T-helper 2 cell treated with Interferon-gamma antibody and Interleukin-4, amounts not matched to agents 100 ng/mL and 5 ng/mL, for 36 hours (primary cell): ENCODE measurements around the gene CSTF1. TPM values are rescaled to one million over a fixed set of nuclear protein-coding genes. Genes with fewer than 3 reads are reported as not detected.

Experiments used
- intact Hi-C: fragments of 100-400 bp; cut with micrococcal nuclease; formaldehyde crosslinking; loops from one replicate; pipeline ENCODE4 v1.15.1; 2023
- total RNA-seq: library from RNA; stranded (reverse); gene quantifications from 2 replicates; pipeline ENCODE4 v1.2.3, GENCODE V29; 2022

The CSTF1 gene
- total RNA-seq, 1 donor from 2014 or later, result 48.6 TPM

DNA sequence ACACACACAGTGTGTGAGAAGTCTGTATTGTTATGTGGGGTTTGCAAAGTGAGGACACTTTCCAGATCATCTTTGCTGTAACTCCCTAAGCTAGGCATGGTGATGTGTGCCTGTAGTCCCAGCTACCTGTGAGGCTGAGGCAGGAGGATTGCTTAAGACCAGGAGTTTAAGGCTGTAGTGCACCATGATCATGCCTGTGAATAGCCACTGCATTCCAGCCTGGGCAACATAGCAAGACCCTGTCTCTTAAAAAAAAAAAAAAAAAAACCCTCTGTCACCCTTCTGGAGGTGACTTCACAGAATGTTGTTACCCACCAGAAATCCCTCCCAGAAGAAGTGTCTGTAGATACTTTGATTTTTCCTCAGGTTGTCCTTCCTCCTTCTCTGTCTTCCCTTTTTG lies 34.5 kb downstream of the CSTF1 start:
- intact Hi-C loops, result no loop called here

DNA sequence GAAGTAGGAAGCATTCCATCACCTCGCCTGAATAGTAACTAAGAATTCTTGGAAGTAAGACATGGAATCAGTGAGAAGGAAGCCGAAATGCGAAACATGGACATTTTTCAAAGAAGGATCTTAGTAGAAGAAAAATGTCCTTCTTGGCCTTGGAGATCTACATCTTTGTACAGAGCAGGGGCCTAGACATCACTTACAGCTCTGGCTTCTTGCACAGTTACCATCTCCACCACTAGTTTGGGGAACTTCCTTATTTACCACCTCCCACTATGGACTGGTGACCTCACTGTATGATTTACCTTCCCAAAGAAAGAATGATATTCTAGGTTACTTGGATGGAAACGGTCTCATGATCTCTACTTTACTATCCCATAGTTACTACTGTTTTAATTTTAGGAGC lies 35.4 kb downstream of the CSTF1 start:
- intact Hi-C loops, result no loop called here

DNA sequence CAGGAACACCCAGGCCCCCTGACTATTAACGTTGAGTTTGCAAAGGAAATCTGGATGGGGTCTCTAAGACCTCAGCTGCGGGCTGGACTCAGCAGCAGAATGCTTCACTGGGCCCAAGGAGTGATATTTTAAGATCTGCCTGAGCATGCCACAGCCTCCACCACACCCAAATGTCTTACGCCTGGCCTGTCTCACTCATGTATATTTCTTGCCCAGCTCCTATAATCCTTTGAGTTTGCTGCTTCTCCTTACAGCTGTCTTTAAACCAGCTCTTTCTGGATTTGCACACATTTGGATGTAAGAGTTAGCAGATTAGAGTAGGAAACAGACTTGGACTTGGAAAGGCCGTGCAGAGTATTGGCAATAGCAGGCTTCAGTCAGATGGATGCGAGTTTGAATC lies 36.0 kb downstream of the CSTF1 start:
- intact Hi-C loops, result no loop called here

DNA sequence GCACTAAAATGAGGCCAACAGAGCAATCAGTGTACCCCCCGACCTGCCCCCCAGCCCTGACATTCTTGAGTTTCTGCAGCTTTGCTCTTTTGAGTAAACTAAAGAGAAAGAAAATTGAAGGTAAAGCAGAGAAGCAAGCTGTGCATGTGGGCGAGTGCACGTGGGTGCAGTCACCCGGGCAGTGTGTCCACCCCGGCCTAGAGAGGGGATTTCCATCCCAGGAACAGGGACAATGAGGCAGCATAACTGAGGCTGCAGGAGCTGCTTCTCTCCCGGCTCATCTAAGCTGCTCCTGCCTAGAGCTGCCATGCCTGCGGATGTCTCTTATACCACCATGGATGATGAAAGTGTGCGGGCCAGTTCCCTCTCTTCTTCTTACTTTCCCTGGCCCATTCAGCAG lies 36.4 kb downstream of the CSTF1 start:
- intact Hi-C loops, result no loop called here

DNA sequence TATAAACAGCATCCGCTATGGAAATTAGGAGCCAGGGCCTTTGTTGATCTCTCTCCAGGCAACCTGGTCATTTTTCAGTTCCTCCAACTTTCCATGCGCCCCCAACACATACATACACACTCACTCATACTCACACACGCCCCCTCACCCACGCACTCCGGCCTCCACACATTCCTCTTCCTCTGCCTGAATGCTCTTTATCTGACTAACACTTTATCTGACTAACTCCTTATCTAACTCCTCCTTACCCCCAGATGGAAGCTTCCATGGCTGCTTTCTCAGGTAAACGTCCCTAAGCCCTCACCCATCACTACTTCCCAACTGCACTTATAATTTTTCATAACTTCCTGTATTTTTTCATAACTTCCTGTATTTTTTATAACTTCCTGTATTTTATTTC lies 37.1 kb downstream of the CSTF1 start:
- intact Hi-C loops, result no loop called here

DNA sequence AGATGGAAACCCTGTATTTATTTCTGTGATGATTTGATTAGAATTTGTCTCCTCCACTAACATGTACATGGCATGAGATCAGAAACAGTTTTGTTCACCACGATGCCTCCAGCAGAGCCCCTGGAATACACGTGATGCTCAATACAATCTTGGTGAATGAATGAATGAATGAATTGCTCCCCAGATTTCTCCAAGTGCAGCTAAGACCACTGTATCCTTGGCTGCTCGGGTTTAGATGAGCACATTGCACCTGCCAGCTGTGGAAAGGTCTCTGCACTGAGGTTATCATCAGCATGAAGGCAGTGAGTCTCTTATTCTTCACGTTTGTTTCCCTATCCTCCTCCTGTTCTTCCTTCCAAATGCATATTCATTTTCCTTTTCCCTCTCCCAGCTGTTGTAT lies 37.5 kb downstream of the CSTF1 start:
- intact Hi-C loops, result no loop called here

DNA sequence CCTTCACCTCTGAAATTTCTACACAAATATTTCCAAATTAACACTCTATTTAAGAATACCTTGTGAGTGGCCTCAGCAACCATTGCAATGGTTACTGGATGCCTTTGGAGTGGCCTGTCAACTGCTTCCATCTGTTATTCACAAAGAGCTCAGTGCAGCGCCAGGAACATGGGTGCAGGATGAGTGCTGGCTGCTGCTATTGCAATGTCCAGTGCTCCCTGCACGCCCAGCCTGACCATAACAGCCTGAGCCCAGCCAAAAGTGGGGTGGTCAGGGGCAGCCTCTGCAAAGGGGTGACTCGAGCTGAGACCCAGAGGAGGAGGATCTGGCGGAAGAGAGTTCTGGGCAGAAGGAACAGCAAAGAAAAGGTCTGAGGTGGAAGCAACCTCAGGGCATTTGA lies 38.0 kb downstream of the CSTF1 start:
- intact Hi-C loops, result no loop called here

DNA sequence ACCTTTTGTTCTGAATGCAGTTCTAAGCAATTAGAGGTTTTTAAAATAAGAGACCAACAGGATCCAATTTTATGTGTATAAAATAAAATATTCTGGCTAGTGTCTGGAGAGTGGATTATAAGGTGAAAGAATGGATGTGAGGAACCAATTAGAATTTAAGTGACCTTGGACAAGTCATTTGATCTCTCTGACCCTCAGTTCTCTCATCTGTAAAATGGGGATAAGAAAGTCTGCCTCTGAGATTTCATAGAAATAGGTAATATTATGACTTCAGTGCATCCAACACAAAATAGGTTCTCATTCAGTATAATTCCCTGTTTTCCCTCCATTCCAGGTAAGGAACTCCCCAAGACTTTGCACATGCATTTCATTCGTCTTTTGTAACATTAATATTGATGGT lies 38.5 kb downstream of the CSTF1 start:
- intact Hi-C loops, result no loop called here

DNA sequence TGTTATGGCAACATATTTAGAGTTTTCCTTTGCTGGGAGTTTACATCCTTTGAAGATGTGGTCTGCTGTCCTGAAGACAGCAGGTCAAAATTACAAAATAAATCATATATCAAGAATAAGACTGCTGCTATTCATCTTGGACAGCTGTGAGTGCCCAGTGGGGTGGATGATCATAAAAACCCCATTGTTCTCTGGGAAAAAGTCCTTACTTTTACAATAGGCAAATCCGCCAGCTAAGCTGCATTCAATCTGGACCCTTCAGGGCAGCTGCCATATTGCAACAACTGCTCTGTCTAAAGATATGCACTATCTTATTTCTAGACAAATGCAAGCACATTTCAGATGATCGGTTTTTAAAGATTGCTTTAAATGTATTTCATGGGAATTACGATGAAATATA lies 39.0 kb downstream of the CSTF1 start:
- intact Hi-C loops, result no loop called here

DNA sequence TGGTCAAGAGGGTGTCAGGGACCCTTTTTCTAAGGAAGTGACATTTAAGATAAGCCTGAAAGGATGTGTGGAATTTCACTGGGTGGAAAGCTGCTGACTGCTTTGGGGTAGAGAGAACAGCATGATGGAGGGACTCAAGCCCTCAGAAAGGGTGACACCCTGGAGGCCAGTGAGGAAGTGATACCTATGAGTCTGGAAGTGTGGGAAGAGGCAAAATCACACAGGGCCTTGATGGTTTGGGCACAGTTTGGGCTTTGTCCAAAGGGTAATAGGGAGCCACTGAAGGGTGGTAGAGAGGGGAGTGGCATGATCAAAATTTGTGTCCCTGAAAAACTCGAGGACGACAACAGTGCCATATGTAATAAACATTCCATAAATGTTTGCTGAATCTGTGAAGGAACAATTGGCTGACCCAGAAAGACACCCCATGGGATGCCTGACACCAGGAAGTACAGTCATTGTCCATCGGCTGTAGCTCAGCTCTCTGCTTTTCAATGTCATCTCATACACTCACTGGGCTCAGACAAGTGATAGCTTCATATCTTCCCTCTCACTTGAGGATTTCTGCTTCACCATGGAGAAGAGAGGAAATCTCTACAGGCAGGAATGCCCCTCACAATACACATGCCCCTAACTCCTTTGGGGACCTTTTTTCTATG lies 40.9 kb downstream of the CSTF1 start:
- intact Hi-C loops, result no loop called here

DNA sequence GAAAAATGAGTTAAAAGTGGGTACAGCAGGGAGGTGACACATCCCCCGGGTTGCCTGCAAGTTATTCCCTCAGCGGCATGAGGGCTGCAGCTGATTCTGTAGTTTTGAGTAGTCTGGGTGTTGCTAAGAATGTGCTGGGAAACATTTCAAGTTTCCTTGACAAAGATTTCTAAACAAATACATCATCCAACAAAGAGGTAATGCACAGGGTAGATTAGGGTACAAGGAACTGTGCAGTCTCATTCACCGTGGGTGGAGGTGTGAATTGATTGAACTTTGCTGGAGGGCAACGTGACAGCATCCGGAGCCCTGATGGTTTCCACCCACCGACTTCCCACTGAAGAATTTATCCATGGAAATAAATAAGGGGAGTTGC lies 41.4 kb downstream of the CSTF1 start:
- intact Hi-C loops, result no loop called here

DNA sequence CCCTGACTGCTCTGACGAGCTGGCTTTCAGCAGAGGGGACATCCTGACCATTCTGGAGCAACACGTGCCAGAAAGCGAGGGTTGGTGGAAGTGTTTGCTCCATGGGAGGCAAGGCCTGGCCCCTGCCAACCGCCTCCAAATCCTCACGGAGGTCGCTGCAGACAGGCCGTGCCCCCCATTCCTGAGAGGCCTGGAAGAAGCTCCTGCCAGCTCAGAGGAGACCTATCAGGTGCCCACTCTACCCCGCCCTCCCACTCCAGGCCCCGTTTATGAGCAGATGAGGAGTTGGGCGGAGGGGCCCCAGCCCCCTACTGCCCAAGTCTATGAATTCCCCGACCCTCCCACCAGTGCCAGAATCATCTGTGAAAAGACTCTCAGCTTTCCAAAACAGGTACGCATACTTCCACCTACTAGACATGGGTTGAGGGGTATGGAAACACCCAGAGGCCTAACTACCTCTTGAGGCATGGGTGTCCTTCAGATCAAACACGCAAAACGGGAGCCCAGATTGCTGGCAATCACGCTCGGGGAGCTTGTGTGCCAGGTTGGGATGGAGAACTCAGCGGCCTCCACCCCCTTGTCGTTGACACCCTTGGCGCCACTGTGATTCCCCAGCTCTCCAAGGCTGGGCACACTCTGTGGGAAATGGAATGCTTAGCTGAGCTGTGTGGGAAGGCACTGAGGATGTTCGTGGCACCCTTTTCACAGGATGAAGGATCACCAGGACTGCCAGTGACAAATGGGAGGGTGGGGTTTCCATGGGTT lies 44.9 kb downstream of the CSTF1 start:
- intact Hi-C loops, result no loop called here

DNA sequence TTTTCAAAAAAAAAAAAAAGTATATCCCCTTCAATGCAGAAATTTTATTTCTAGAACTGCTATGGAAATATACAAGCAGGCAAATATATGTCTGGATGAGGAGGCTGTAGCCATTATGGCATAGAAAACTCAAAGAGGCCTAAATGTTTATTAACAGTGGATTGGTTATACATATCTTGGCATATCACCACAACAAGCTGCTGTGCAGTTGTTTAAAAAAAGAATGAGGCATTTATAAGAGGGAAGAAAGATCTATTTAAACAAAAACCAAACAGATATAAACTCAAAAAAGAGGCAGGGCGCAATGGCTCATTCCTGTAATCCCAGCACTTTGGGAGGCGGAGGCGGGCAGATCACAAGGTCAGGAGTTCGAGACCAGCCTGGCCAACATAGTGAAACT lies 45.8 kb downstream of the CSTF1 start:
- intact Hi-C loops, result no loop called here

DNA sequence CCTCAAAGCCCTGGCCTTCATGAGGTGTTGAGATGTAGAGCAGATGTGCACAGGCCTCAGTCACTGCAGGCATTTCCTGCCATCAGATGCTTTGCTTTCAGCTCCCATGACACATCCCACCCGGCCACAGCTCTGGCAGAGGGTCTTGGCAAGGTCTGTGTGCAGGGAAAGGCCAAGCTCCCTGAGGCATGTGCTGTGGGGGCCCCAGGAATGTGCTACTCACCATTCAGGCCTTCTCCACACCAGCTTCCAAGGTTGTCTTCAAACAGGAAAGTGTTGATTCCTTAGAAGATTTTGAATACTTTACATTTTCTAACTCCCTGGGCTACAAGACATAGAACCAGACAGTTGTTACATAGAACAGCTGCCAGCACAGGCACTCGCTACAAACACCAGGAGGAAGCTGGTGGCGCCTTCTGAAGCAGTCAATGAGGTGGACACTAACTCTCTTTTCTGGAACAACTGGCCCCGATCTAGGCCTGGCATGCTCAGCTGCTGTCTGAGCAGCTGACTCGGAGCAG lies 47.4 kb downstream of the CSTF1 start:
- intact Hi-C loops, result loop anchor here (1.0 kb wide), 1 partner anchor 20 kb away; no protein-coding TSS in a partner anchor

DNA sequence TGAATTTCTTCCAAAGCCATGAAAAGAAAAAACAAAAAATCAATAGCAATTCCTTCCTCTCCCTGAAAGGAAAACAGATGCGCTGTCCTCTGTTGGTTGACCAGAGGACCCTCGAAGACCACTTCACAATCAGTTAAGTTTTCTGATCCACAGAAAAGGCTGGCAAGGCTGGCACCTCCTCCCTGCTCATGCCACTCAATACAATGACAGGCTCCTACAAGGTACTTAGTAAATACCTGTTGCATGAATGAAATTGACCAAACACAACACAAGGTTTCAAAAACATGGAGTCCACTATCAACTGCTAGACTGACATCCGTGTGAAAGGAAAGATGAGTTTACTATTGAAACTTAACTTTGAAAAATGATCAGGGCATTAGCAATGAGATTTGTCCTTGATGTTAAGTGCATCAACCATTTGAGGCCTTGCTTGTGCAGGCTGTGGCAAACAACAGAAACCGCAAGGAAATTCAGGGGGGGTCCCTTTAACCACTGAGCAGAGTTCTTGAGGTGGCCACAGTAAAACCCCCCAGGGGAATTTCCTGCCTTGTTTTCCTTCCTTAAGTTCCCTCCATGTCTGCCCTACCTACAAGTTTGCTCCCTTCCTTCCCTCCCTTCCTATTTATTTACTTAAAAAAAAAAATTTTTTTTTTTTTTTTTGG lies 48.0 kb downstream of the CSTF1 start:
- intact Hi-C loops, result loop anchor here (1.0 kb wide), 1 partner anchor 20 kb away; no protein-coding TSS in a partner anchor

DNA sequence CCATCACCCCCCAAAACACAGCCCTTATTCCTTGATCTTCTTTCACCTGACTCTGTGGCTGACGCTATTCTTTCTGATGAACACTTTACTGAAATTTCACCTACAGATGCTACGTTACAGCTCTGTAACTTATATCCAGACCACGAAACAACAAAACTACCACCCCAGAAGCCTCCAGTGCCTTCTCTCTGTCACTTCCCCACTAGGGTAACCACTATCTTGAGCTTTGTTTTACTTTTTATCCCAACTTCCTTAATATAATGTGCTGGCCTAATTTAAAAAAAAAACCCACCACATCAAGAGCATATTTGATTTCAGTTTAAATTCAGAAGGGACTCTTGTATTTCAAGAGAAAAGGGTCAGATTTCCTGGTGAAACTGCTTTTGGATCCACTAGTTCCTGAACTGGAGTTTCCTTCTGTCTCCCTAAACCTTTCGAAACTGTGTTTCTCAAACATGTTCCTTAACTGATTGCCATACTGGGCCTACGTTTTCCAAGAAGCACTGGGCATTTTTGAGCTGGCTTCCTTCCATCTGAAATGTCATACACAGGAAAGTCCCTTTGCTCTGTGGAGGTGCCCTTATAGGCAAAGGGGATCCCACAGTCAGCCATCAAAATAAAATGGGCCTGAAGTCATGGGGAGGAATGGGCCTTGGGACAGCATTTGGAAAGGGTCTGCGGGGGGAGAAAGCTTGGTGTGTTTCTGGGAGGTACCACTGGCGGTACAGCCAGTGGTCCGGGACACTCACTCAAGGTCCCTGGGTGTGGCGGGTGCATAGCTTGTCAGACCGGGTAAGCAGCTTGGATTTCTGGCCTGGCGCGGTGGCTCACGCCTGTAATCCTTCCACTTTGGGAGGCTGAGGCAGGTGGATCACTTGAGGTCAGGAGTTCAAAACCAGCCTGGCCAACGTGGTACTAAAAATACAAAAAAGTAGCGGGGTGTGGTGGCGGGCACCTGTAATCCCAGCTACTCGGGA lies 50.2 kb downstream of the CSTF1 start:
- intact Hi-C loops, result no loop called here

DNA sequence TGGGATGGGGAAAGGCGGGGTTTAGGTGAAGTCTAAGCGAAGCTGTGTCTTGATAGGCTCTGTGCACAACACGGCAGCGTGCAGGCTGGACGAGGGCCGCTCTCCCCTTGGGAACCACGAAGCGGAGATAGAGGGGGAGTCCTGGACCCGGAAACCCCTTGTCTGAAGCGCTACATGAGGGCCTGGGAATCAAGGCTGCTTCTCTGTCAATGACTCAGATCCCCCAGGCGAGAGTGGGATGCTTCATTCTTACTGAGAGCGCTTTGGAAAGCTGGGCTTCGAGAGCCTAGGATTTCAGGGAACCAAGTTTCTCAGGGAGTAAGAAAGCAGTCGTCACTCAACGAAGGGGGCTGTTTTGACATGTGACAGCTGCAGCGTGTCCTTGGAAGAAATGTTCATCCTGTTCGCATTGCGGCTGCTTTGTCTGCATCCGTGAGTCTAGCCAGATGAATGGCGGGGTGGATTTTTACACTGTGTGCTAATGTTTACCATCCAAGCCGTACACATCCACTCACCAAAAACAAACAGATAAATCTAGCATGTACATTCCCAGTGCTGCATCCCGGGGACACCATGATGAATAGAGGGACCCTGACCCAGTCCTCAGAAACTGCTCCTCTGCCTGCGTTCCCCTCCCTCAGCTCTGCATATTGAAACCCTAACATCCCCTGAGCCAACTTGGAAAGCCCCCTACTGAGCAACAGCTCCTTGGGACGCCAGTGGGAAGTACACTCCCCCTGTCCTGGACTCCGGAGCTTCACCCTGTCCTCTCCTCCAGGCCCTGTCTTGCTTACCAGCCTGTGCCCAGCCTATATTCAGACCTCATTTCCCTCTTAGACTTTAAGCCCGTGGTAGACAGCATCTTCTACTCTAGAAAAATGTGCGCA lies 51.5 kb downstream of the CSTF1 start:
- intact Hi-C loops, result no loop called here

DNA sequence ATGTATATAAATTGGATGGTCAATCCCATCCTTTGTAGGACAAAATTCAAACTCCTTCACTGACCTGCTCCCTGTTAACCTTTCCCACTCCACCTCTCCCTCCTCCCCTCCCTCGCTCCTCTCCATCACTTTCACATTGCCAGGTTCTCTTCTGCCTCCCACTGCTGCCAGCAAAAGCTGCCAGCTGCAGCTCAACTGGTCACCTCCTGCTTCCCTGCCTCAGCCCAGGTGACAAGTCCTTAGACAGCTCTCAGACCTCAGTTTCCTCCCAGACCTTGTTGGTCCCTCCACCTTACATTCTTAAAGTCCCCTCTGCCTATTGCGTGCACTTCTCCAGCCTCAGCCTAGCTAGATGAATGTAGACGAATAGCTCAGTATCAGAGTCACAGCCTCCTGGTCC lies 52.7 kb downstream of the CSTF1 start:
- intact Hi-C loops, result no loop called here

DNA sequence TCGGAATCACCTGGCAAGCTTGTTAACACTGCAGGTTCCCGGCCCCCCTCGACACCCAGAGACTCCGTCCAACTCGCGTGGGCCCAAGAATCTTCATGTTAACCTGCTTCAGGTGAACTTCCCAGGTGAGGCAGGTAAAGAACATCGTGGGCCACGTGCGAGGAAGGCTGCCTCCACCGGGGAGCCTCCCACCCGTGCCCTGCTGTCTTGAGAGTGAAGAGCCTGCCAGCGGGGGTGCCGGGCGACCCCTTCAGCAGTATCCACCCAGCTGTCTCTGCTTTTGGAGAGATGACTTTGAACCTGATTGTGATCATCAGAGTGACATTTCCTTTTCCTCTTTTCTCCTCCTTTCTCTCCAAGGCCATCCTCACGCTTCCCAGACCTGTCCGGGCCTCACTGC lies 53.1 kb downstream of the CSTF1 start:
- intact Hi-C loops, result no loop called here

DNA sequence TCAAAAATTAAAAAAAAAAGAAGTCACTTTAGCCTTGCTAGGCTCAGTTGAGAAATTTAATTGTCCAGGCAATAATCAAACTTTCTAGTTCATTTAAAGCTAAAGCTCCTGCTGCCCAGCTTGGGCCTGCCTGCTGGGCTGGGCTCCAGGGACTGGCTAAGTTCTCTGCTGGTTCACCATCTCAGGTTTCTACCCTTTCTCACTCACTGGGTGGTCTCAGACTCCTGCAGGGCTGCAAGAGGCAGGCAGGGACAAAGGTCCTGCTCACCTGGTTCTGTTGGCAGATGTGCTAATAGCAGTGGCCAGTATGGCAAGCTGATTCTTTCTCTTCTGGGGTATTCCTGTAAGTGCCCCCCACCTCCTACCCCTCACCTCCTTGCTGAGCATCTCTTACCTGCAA lies 54.8 kb downstream of the CSTF1 start:
- intact Hi-C loops, result no loop called here
